ENCODE measurements around the gene SPATA16.

The SPATA16 gene

GRCh38 chr3:173007079-173007723, 133.8 kb downstream of the SPATA16 start:
- TF ChIP-seq CTCF (IDR thresholded peaks at IDR 0.05; ENCODE audit: low read depth, low read length): no peak
- H3K4me3 ChIP-seq (replicated peaks in 1 of 2; ENCODE audit: low read depth in 2 of 2, low read length in 2 of 2): no peak overlapping the region
- DNase-seq (ENCODE audit: low read depth in 2 of 2): no peak

GRCh38 chr3:173006006-173006405, 135.0 kb downstream of the SPATA16 start:
- DNase-seq (ENCODE audit: low read depth in 2 of 2): no peak
- TF ChIP-seq CTCF (IDR thresholded peaks at IDR 0.05; ENCODE audit: low read depth, low read length): no peak
- H3K4me3 ChIP-seq (replicated peaks in 1 of 2; ENCODE audit: low read depth in 2 of 2, low read length in 2 of 2): no peak overlapping the region

- TF ChIP-seq CTCF (IDR thresholded peaks at IDR 0.05; ENCODE audit: low read depth, low read length): no peak
Measured at GRCh38 chr3:173004681-173005080, 136.4 kb downstream of the SPATA16 start.

GRCh38 chr3:173003956-173004355, 137.1 kb downstream of the SPATA16 start:
- DNase-seq (ENCODE audit: low read depth in 2 of 2): no peak
- no peak overlapping the region for H3K4me3 ChIP-seq (replicated peaks in 1 of 2; ENCODE audit: low read depth in 2 of 2, low read length in 2 of 2)
- no peak for TF ChIP-seq CTCF (IDR thresholded peaks at IDR 0.05; ENCODE audit: low read depth, low read length)

More at GRCh38 chr3:173004681-173005080, 136.4 kb downstream of the SPATA16 start:
- DNase-seq (ENCODE audit: low read depth in 2 of 2): no peak
- H3K4me3 ChIP-seq (replicated peaks in 1 of 2; ENCODE audit: low read depth in 2 of 2, low read length in 2 of 2): no peak overlapping the region

- DNase-seq (ENCODE audit: low read depth in 2 of 2): no peak
- no peak overlapping the region for H3K4me3 ChIP-seq (replicated peaks in 1 of 2; ENCODE audit: low read depth in 2 of 2, low read length in 2 of 2)
- TF ChIP-seq CTCF (IDR thresholded peaks at IDR 0.05; ENCODE audit: low read depth, low read length): no peak
Measured at GRCh38 chr3:173003471-173003870, 137.6 kb downstream of the SPATA16 start.

- H3K4me3 ChIP-seq (replicated peaks in 1 of 2; ENCODE audit: low read depth in 2 of 2, low read length in 2 of 2): no peak overlapping the region
- no peak for TF ChIP-seq CTCF (IDR thresholded peaks at IDR 0.05; ENCODE audit: low read depth, low read length)
- DNase-seq (ENCODE audit: low read depth in 2 of 2): no peak
Measured at GRCh38 chr3:173001622-173002021, 139.4 kb downstream of the SPATA16 start.

GRCh38 chr3:173000553-173000952, 140.5 kb downstream of the SPATA16 start:
- no peak for DNase-seq (ENCODE audit: low read depth in 2 of 2)
- no peak for TF ChIP-seq CTCF (IDR thresholded peaks at IDR 0.05; ENCODE audit: low read depth, low read length)
- no peak overlapping the region for H3K4me3 ChIP-seq (replicated peaks in 1 of 2; ENCODE audit: low read depth in 2 of 2, low read length in 2 of 2)
